Panc1 (cell line): ENCODE measurements around the gene GPR139. TPM values are rescaled to one million over a fixed set of nuclear protein-coding genes. Genes with fewer than 3 reads are reported as not detected.

Experiments used
- ATAC-seq: fragments of 200-7000 bp; cut with Tn5 transposase; 2 replicates; pipeline ENCODE4 v1.9.1; 2020; ENCODE audit warnings: mild to moderate bottlenecking, moderate library complexity
- BruUV-seq: library from RNA; stranded (reverse); fragments of 400-500 nt; replicated peaks from 2 replicates; lab custom pipeline; 2021; lab: Mats Ljungman, UMichigan
- CTCF ChIA-PET: fragments of 300-600 bp; sonication (Branson Sonifier 250); formaldehyde crosslinking; loops from one replicate; lab custom pipeline; 2022; ENCODE audit warnings: antibody characterized with exemption; lab: Charles Lee
- POLR2A ChIA-PET: fragments of 300-600 bp; sonication (Branson Sonifier 250); formaldehyde crosslinking; loops from one replicate; lab custom pipeline; 2022; ENCODE audit warnings: antibody characterized with exemption; lab: Charles Lee
- DNase-seq: peaks from one replicate; pipeline ENCODE4 v3.0.0-alpha.2; 2010; ENCODE audit warnings: low read depth, low spot score
- H3K27ac ChIP-seq: 2 replicates; pipeline ENCODE4 v1.5.1; 2011; ENCODE audit warnings: mild to moderate bottlenecking, low read length, inconsistent platforms
- H3K27me3 ChIP-seq: fragments of 200-500 bp; sonication (Bioruptor generic); 2 replicates; pipeline ENCODE4 v1.6.0; 2014; ENCODE audit warnings: low read length, inconsistent platforms; ENCODE audit not compliant: control insufficient read depth, insufficient read depth
- H3K36me3 ChIP-seq: fragments of 200-500 bp; sonication (Bioruptor generic); 2 replicates; pipeline ENCODE4 v1.5.1; 2014; ENCODE audit warnings: inconsistent platforms, mild to moderate bottlenecking, low read length, moderate library complexity; ENCODE audit not compliant: control insufficient read depth, insufficient read depth
- H3K4me1 ChIP-seq: 2 replicates; pipeline ENCODE4 v1.5.1; 2011; ENCODE audit warnings: inconsistent platforms, mild to moderate bottlenecking, low read length, moderate library complexity; ENCODE audit not compliant: control insufficient read depth, insufficient read depth
- H3K4me3 ChIP-seq, 2 experiments: 2 replicates each; pipeline ENCODE4 v1.5.1; 2011 to 2012; ENCODE audit warnings: low read depth in 2 of 2, low read length in 2 of 2, mild to moderate bottlenecking in 2 of 2, inconsistent platforms in 1 of 2, moderate library complexity in 1 of 2
- H3K9me3 ChIP-seq: fragments of 200-500 bp; sonication (Bioruptor generic); 2 replicates; pipeline ENCODE4 v1.5.1; 2014; ENCODE audit warnings: low read depth, mild to moderate bottlenecking, inconsistent platforms, low read length, moderate library complexity; ENCODE audit not compliant: control insufficient read depth, insufficient read depth
- POLR2AphosphoS5 ChIP-seq: IDR thresholded peaks from 2 replicates; pipeline ENCODE4 v1.6.1; 2012; ENCODE audit warnings: mild to moderate bottlenecking, low read depth, low read length, moderate library complexity
- REST ChIP-seq, 2 experiments: IDR thresholded peaks; 2 replicates each; pipeline ENCODE4 v1.6.1; 2011 to 2012; ENCODE audit warnings: low read depth in 2 of 2, control low read depth in 1 of 2, low read length in 1 of 2, mild to moderate bottlenecking in 1 of 2, moderate library complexity in 1 of 2; ENCODE audit not compliant: insufficient read depth in 1 of 2
- SIN3A ChIP-seq: IDR thresholded peaks from 2 replicates; pipeline ENCODE4 v1.6.1; 2012; ENCODE audit warnings: low read depth, mild to moderate bottlenecking, low read length, moderate library complexity, borderline replicate concordance; ENCODE audit not compliant: insufficient read depth
- TCF7L2 ChIP-seq: IDR thresholded peaks from 2 replicates; pipeline ENCODE4 v1.6.1; 2011; ENCODE audit warnings: mild to moderate bottlenecking, low read depth, low read length, inconsistent platforms
- in situ Hi-C: cut with HindIII; loops from 2 replicates; pipeline ENCODE4 v1.10.0; 2016; ENCODE audit warnings: low sequenced_read_pairs, low pct_unique_long_range_greater_than_20kb
- intact Hi-C: fragments of 100-400 bp; cut with micrococcal nuclease; formaldehyde crosslinking; loops from one replicate; pipeline ENCODE4 v1.10.0; 2022; ENCODE audit not compliant: unreplicated experiment
- total RNA-seq: library from RNA; stranded (reverse); gene quantifications from one replicate; pipeline ENCODE4 v1.2.1, GENCODE V29; 2021; ENCODE audit not compliant: unreplicated experiment
- TF ChIP-seq, protein P1 (sequence below): fragments of 450-650 bp; IDR thresholded peaks from 2 replicates; pipeline ENCODE4 v1.5.1; 2017; ENCODE audit warnings: mild to moderate bottlenecking

GPR139 gene
- total RNA-seq, 1 experiment from 2014 or later: not detected

GRCh38 chr16:20074099-20074991 lies 655 bp upstream of the GPR139 start:
- H3K36me3 ChIP-seq: no peaks in the 10 kb centered on the region
- intact Hi-C loops (no loop called here), in situ Hi-C loops (no loop called here)
- ATAC-seq: peak; percentile 35
- ChIA-PET POLR2A (no interaction called here), CTCF (no interaction called here)
- peaks cover 17% of the 10 kb centered on the region for H3K27me3 ChIP-seq
- H3K9me3 ChIP-seq: no peaks in the 10 kb centered on the region
- no peak overlapping the region for H3K4me3 ChIP-seq
- H3K4me1 ChIP-seq: no peaks in the 10 kb centered on the region
- TF ChIP-seq, protein P1, sequence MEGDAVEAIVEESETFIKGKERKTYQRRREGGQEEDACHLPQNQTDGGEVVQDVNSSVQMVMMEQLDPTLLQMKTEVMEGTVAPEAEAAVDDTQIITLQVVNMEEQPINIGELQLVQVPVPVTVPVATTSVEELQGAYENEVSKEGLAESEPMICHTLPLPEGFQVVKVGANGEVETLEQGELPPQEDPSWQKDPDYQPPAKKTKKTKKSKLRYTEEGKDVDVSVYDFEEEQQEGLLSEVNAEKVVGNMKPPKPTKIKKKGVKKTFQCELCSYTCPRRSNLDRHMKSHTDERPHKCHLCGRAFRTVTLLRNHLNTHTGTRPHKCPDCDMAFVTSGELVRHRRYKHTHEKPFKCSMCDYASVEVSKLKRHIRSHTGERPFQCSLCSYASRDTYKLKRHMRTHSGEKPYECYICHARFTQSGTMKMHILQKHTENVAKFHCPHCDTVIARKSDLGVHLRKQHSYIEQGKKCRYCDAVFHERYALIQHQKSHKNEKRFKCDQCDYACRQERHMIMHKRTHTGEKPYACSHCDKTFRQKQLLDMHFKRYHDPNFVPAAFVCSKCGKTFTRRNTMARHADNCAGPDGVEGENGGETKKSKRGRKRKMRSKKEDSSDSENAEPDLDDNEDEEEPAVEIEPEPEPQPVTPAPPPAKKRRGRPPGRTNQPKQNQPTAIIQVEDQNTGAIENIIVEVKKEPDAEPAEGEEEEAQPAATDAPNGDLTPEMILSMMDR: no peak
- TF ChIP-seq TCF7L2 (no peak), SIN3A (no peak), REST (IDR thresholded peaks at IDR 0.05; ENCODE audit: insufficient read depth in 1 of 2, low read depth in 2 of 2, low read length in 1 of 2) (no peak), POLR2AphosphoS5 (no peak)
- BruUV-seq: no TSS peak
- no peak overlapping the region for H3K27ac ChIP-seq
- no peak for DNase-seq

DNA sequence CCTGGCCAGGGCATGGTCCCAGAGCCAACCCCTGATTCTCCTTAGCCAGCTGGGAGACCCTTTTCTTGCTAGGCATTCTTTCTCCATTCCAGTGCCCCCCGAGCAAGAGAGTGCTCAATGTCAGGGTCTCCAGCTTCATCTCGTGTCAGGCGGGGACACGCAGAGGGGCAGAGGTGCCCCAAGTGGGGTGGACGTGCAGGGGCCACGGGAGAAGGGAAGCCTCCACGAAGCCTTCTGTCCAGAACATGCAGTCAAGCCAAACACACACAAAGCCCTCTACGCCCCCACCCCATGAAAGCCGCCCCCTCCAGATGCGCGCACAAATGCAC lies 852 bp downstream of the GPR139 start:
- Histone ChIP-seq H3K27ac (no peak overlapping the region), H3K36me3 (no peaks in the 10 kb centered on the region), H3K4me3 (no peak overlapping the region), H3K4me1 (no peaks in the 10 kb centered on the region), H3K9me3 (no peaks in the 10 kb centered on the region), H3K27me3 (peaks cover 22% of the 10 kb centered on the region)
- in situ Hi-C loops (no loop called here), intact Hi-C loops (no loop called here)
- no peak for TF ChIP-seq POLR2AphosphoS5
- TF ChIP-seq TCF7L2: no peak
- TF ChIP-seq, protein P1: no peak
- no peak for TF ChIP-seq SIN3A
- no peak for TF ChIP-seq REST (IDR thresholded peaks at IDR 0.05; ENCODE audit: insufficient read depth in 1 of 2, low read depth in 2 of 2, low read length in 1 of 2)
- DNase-seq (no peak), ATAC-seq (no peak)
- no TSS peak for BruUV-seq
- CTCF ChIA-PET: interaction anchor here (1.0 kb wide), 1 partner anchor 228 kb away, joined by 5 read pairs; no protein-coding TSS in a partner anchor
- POLR2A ChIA-PET: interaction anchor here (0.7 kb wide), 1 partner anchor 17 kb away, joined by 3 read pairs; no protein-coding TSS in a partner anchor
